ENCODE data around the gene SLC7A9. TPM values are rescaled to one million over a fixed set of nuclear protein-coding genes. Genes with fewer than 3 reads are reported as not detected.

SLC7A9 gene
- total RNA-seq, 1 experiment from 2014 or later, result 0.11 TPM

DNA sequence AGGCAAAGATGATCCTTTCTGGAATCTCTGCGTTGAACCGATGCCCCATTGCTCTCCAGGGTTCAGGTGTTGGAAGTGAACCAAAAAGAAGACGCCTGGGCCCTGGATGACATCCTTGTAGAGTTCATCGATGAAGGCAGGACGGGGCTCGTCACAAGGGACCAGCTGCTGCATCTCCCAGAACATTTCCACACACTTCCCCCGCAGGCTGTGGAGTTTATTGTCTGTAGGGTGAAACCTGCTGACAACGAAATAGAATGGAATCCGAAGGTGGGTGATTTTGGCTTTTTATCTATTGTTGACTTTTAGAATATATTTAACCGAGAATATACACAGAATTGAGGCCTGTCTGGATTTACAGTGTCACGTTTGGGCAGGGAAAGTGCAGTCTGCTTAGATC is 58.4 kb downstream of the SLC7A9 start (continued):
- TF ChIP-seq, protein P1, sequence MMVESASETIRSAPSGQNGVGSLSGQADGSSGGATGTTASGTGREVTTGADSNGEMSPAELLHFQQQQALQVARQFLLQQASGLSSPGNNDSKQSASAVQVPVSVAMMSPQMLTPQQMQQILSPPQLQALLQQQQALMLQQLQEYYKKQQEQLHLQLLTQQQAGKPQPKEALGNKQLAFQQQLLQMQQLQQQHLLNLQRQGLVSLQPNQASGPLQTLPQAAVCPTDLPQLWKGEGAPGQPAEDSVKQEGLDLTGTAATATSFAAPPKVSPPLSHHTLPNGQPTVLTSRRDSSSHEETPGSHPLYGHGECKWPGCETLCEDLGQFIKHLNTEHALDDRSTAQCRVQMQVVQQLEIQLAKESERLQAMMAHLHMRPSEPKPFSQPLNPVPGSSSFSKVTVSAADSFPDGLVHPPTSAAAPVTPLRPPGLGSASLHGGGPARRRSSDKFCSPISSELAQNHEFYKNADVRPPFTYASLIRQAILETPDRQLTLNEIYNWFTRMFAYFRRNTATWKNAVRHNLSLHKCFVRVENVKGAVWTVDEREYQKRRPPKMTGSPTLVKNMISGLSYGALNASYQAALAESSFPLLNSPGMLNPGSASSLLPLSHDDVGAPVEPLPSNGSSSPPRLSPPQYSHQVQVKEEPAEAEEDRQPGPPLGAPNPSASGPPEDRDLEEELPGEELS (CRISPR knock-in tag; IDR thresholded peaks at IDR 0.05), result no peak
- TF ChIP-seq SMAD4 (CRISPR knock-in tag; IDR thresholded peaks at IDR 0.05), result no peak
- TF ChIP-seq IRF2 (CRISPR knock-in tag; IDR thresholded peaks at IDR 0.05; ENCODE audit: borderline replicate concordance, low read depth), result no peak

GRCh38 chr19:32810452-32810851 is 59.1 kb downstream of the SLC7A9 start:
- POLR2A ChIA-PET, result no interaction called here
- H3K4me3 Mint-ChIP-seq, result no peak overlapping the region
- no peaks in the 10 kb centered on the region for H3K36me3 Mint-ChIP-seq
- CTCF ChIA-PET, result no interaction called here
- H3K9me3 Mint-ChIP-seq, result no peaks in the 10 kb centered on the region
- DNase-seq (ENCODE audit: low spot score), result no peak
- no peak overlapping the region for H3K27ac Mint-ChIP-seq
- peaks cover 18% of the 10 kb centered on the region for H3K4me1 Mint-ChIP-seq
- no peak for ATAC-seq
- no peaks in the 10 kb centered on the region; the same call in 1 of the 2 replicates for H3K27me3 Mint-ChIP-seq (ENCODE audit: low read depth)
- TF ChIP-seq ZNF416 (CRISPR knock-in tag; IDR thresholded peaks at IDR 0.05) (no peak), NR2C2 (CRISPR knock-in tag; IDR thresholded peaks at IDR 0.05) (no peak), ZNF425 (CRISPR knock-in tag; conservative IDR thresholded peaks at IDR 0.05) (no peak), IRF2 (CRISPR knock-in tag; IDR thresholded peaks at IDR 0.05; ENCODE audit: borderline replicate concordance, low read depth) (no peak), TCF7 (CRISPR knock-in tag; IDR thresholded peaks at IDR 0.05; ENCODE audit: low read depth) (no peak), CDX4 (CRISPR knock-in tag; IDR thresholded peaks at IDR 0.05; ENCODE audit: borderline replicate concordance) (no peak), TEAD4 (CRISPR knock-in tag; IDR thresholded peaks at IDR 0.05) (no peak), NR1H2 (CRISPR knock-in tag; IDR thresholded peaks at IDR 0.05) (no peak), EMX1 (CRISPR knock-in tag; IDR thresholded peaks at IDR 0.05) (no peak), NFATC4 (CRISPR knock-in tag; IDR thresholded peaks at IDR 0.05) (no peak), RELA (CRISPR knock-in tag; IDR thresholded peaks at IDR 0.05; ENCODE audit: borderline replicate concordance) (no peak), AFF4 (CRISPR knock-in tag; IDR thresholded peaks at IDR 0.05; ENCODE audit: borderline replicate concordance) (no peak), ELF4 (CRISPR knock-in tag; IDR thresholded peaks at IDR 0.05; ENCODE audit: low read depth) (no peak), CREM (CRISPR knock-in tag; IDR thresholded peaks at IDR 0.05) (no peak)
- TF ChIP-seq, protein P2, sequence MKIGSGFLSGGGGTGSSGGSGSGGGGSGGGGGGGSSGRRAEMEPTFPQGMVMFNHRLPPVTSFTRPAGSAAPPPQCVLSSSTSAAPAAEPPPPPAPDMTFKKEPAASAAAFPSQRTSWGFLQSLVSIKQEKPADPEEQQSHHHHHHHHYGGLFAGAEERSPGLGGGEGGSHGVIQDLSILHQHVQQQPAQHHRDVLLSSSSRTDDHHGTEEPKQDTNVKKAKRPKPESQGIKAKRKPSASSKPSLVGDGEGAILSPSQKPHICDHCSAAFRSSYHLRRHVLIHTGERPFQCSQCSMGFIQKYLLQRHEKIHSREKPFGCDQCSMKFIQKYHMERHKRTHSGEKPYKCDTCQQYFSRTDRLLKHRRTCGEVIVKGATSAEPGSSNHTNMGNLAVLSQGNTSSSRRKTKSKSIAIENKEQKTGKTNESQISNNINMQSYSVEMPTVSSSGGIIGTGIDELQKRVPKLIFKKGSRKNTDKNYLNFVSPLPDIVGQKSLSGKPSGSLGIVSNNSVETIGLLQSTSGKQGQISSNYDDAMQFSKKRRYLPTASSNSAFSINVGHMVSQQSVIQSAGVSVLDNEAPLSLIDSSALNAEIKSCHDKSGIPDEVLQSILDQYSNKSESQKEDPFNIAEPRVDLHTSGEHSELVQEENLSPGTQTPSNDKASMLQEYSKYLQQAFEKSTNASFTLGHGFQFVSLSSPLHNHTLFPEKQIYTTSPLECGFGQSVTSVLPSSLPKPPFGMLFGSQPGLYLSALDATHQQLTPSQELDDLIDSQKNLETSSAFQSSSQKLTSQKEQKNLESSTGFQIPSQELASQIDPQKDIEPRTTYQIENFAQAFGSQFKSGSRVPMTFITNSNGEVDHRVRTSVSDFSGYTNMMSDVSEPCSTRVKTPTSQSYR (CRISPR knock-in tag; IDR thresholded peaks at IDR 0.05), result no peak
- TF ChIP-seq, protein P1 (CRISPR knock-in tag; IDR thresholded peaks at IDR 0.05), result no peak
- TF ChIP-seq, protein P3, sequence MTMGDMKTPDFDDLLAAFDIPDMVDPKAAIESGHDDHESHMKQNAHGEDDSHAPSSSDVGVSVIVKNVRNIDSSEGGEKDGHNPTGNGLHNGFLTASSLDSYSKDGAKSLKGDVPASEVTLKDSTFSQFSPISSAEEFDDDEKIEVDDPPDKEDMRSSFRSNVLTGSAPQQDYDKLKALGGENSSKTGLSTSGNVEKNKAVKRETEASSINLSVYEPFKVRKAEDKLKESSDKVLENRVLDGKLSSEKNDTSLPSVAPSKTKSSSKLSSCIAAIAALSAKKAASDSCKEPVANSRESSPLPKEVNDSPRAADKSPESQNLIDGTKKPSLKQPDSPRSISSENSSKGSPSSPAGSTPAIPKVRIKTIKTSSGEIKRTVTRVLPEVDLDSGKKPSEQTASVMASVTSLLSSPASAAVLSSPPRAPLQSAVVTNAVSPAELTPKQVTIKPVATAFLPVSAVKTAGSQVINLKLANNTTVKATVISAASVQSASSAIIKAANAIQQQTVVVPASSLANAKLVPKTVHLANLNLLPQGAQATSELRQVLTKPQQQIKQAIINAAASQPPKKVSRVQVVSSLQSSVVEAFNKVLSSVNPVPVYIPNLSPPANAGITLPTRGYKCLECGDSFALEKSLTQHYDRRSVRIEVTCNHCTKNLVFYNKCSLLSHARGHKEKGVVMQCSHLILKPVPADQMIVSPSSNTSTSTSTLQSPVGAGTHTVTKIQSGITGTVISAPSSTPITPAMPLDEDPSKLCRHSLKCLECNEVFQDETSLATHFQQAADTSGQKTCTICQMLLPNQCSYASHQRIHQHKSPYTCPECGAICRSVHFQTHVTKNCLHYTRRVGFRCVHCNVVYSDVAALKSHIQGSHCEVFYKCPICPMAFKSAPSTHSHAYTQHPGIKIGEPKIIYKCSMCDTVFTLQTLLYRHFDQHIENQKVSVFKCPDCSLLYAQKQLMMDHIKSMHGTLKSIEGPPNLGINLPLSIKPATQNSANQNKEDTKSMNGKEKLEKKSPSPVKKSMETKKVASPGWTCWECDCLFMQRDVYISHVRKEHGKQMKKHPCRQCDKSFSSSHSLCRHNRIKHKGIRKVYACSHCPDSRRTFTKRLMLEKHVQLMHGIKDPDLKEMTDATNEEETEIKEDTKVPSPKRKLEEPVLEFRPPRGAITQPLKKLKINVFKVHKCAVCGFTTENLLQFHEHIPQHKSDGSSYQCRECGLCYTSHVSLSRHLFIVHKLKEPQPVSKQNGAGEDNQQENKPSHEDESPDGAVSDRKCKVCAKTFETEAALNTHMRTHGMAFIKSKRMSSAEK (CRISPR knock-in tag; IDR thresholded peaks at IDR 0.05; ENCODE audit: borderline replicate concordance), result no peak

All from WTC11 (cell line).